Measurements from ENCODE around the gene IL34. TPM values are rescaled to one million over a fixed set of nuclear protein-coding genes. Genes with fewer than 3 reads are reported as not detected.
"Not testable (repeated sequence)": the region's sequence is repeated elsewhere in the genome, so short reads cannot be mapped to it uniquely, and the experiment has no call there.

IL34 gene
- total RNA-seq, 1 donor from 2014 or later = not detected

- Mint-ChIP-seq H3K9me3 (no peaks in the 10 kb centered on the region), H3K36me3 (ENCODE audit: low read depth) (no peaks in the 10 kb centered on the region), H3K27me3 (ENCODE audit: insufficient read depth) (peaks cover 11% of the 10 kb centered on the region), H3K4me1 (ENCODE audit: low read depth) (no peaks in the 10 kb centered on the region), H3K4me3 (no peak overlapping the region), H3K27ac (no peak overlapping the region)
- DNase-seq (ENCODE audit: low spot score) = no peak
- intact Hi-C loops (cut with micrococcal nuclease) = no loop called here
These were observed 3.7 kb upstream of the IL34 start for GRCh38 chr16:70642633-70643032.

GRCh38 chr16:70643264-70643663, 3.1 kb upstream of the IL34 start:
- DNase-seq (ENCODE audit: low spot score); H3K36me3 Mint-ChIP-seq (ENCODE audit: low read depth); H3K4me1 Mint-ChIP-seq (ENCODE audit: low read depth); intact Hi-C loops (cut with micrococcal nuclease); H3K27ac Mint-ChIP-seq; H3K4me3 Mint-ChIP-seq; H3K9me3 Mint-ChIP-seq: not testable (repeated sequence)
- peaks cover 11% of the 10 kb centered on the region for H3K27me3 Mint-ChIP-seq (ENCODE audit: insufficient read depth)

GRCh38 chr16:70644763-70645597, 1.4 kb upstream of the IL34 start:
- no peaks in the 10 kb centered on the region for H3K9me3 Mint-ChIP-seq
- peaks cover 11% of the 10 kb centered on the region for H3K27me3 Mint-ChIP-seq (ENCODE audit: insufficient read depth)
- intact Hi-C loops (cut with micrococcal nuclease) = no loop called here
- DNase-seq (ENCODE audit: low spot score) = no peak
- H3K4me3 Mint-ChIP-seq = no peak overlapping the region
- H3K36me3 Mint-ChIP-seq (ENCODE audit: low read depth) = no peaks in the 10 kb centered on the region
- H3K27ac Mint-ChIP-seq = no peak overlapping the region
- no peaks in the 10 kb centered on the region for H3K4me1 Mint-ChIP-seq (ENCODE audit: low read depth)

- H3K9me3 Mint-ChIP-seq = no peaks in the 10 kb centered on the region
- no peak overlapping the region for H3K4me3 Mint-ChIP-seq
- H3K27ac Mint-ChIP-seq = no peak overlapping the region
- no peaks in the 10 kb centered on the region for H3K4me1 Mint-ChIP-seq (ENCODE audit: low read depth)
- no peaks in the 10 kb centered on the region for H3K36me3 Mint-ChIP-seq (ENCODE audit: low read depth)
- peaks cover 6% of the 10 kb centered on the region for H3K27me3 Mint-ChIP-seq (ENCODE audit: insufficient read depth)
- intact Hi-C loops (cut with micrococcal nuclease) = no loop called here
- DNase-seq (ENCODE audit: low spot score) = no peak
These were observed 1.3 kb downstream of the IL34 start for GRCh38 chr16:70647441-70648359.

GRCh38 chr16:70648606-70649005, 2.2 kb downstream of the IL34 start:
- Mint-ChIP-seq H3K4me3 (no peak overlapping the region), H3K9me3 (no peaks in the 10 kb centered on the region), H3K27ac (no peak overlapping the region), H3K4me1 (ENCODE audit: low read depth) (peaks cover under 1% of the 10 kb centered on the region), H3K27me3 (ENCODE audit: insufficient read depth) (peaks cover 5% of the 10 kb centered on the region), H3K36me3 (ENCODE audit: low read depth) (no peaks in the 10 kb centered on the region)
- intact Hi-C loops (cut with micrococcal nuclease) = no loop called here
- no peak for DNase-seq (ENCODE audit: low spot score)

GRCh38 chr16:70649300-70649699, 2.9 kb downstream of the IL34 start:
- DNase-seq (ENCODE audit: low spot score) = no peak
- Mint-ChIP-seq H3K4me3 (no peak overlapping the region), H3K4me1 (ENCODE audit: low read depth) (peaks cover 5% of the 10 kb centered on the region), H3K9me3 (no peaks in the 10 kb centered on the region), H3K27me3 (ENCODE audit: insufficient read depth) (peaks cover 5% of the 10 kb centered on the region), H3K27ac (no peak overlapping the region), H3K36me3 (ENCODE audit: low read depth) (no peaks in the 10 kb centered on the region)
- intact Hi-C loops (cut with micrococcal nuclease) = no loop called here

- intact Hi-C loops (cut with micrococcal nuclease) = loop anchor here (5.0 kb wide), 1 partner anchor 143 kb away; no protein-coding TSS in a partner anchor
These were observed 3.9 kb downstream of the IL34 start for GRCh38 chr16:70650216-70650615.

GRCh38 chr16:70651524-70651923, 5.2 kb downstream of the IL34 start:
- Mint-ChIP-seq H3K9me3 (no peaks in the 10 kb centered on the region), H3K4me1 (ENCODE audit: low read depth) (peaks cover 5% of the 10 kb centered on the region), H3K27me3 (ENCODE audit: insufficient read depth) (peaks cover 3% of the 10 kb centered on the region), H3K27ac (no peak overlapping the region), H3K36me3 (ENCODE audit: low read depth) (no peaks in the 10 kb centered on the region), H3K4me3 (no peak overlapping the region)
- DNase-seq (ENCODE audit: low spot score) = no peak
- intact Hi-C loops (cut with micrococcal nuclease) = loop anchor here (5.0 kb wide), 1 partner anchor 144 kb away; no protein-coding TSS in a partner anchor

More at GRCh38 chr16:70650216-70650615, 3.9 kb downstream of the IL34 start:
- no peaks in the 10 kb centered on the region for H3K36me3 Mint-ChIP-seq (ENCODE audit: low read depth)
- peaks cover 5% of the 10 kb centered on the region for H3K4me1 Mint-ChIP-seq (ENCODE audit: low read depth)
- H3K9me3 Mint-ChIP-seq = no peaks in the 10 kb centered on the region
- peaks cover 5% of the 10 kb centered on the region for H3K27me3 Mint-ChIP-seq (ENCODE audit: insufficient read depth)
- H3K4me3 Mint-ChIP-seq = no peak overlapping the region
- DNase-seq (ENCODE audit: low spot score) = no peak
- H3K27ac Mint-ChIP-seq = no peak overlapping the region

GRCh38 chr16:70652322-70652721, 6.0 kb downstream of the IL34 start:
- Mint-ChIP-seq H3K27ac (no peak overlapping the region), H3K27me3 (ENCODE audit: insufficient read depth) (peaks cover 5% of the 10 kb centered on the region), H3K9me3 (no peaks in the 10 kb centered on the region), H3K36me3 (ENCODE audit: low read depth) (no peaks in the 10 kb centered on the region), H3K4me3 (no peak overlapping the region), H3K4me1 (ENCODE audit: low read depth) (peaks cover 5% of the 10 kb centered on the region)
- intact Hi-C loops (cut with micrococcal nuclease) = loop anchor here (2.0 to 5.0 kb wide), 2 partner anchors 145 to 272 kb away; no protein-coding TSS in a partner anchor
- DNase-seq (ENCODE audit: low spot score) = no peak

GRCh38 chr16:70653406-70653805, 7.0 kb downstream of the IL34 start:
- DNase-seq (ENCODE audit: low spot score) = no peak
- Mint-ChIP-seq H3K36me3 (ENCODE audit: low read depth) (no peaks in the 10 kb centered on the region), H3K27me3 (ENCODE audit: insufficient read depth) (peaks cover 5% of the 10 kb centered on the region), H3K27ac (no peak overlapping the region), H3K4me3 (no peak overlapping the region), H3K9me3 (no peaks in the 10 kb centered on the region), H3K4me1 (ENCODE audit: low read depth) (peaks cover 5% of the 10 kb centered on the region)
- intact Hi-C loops (cut with micrococcal nuclease) = loop anchor here (1.0 to 5.0 kb wide), 6 partner anchors 77 to 283 kb away; no protein-coding TSS in a partner anchor

- intact Hi-C loops (cut with micrococcal nuclease) = loop anchor here (1.0 to 5.0 kb wide), 6 partner anchors 78 to 284 kb away; no protein-coding TSS in a partner anchor
- peak; percentile 72 for DNase-seq (ENCODE audit: low spot score)
- Mint-ChIP-seq H3K36me3 (ENCODE audit: low read depth) (no peaks in the 10 kb centered on the region), H3K4me1 (ENCODE audit: low read depth) (peaks cover 5% of the 10 kb centered on the region), H3K27ac (peak overlapping the region; percentile 16), H3K9me3 (no peaks in the 10 kb centered on the region), H3K4me3 (peak overlapping the region; percentile 35), H3K27me3 (ENCODE audit: insufficient read depth) (peaks cover 5% of the 10 kb centered on the region)
These were observed 7.7 kb downstream of the IL34 start for GRCh38 chr16:70653809-70654771.

Data from activated T-helper 1 cell treated with anti-CD3 and anti-CD28 coated beads, Interleukin-12 subunit alpha, Interleukin-12 subunit beta, Interleukin-2, Interleukin-4 antibody, amounts not matched to agents 30 ng/mL and 10 ng/mL and 1 ng/mL, durations not matched to agents 14 hours and 24 hours and 36 hours (primary cell).